A549 (cell line): Measurements from ENCODE around the gene MBD3L5.

ENCODE experiments used
- CTCF ChIP-seq: fragments of >200 bp; sonication (Bioruptor Twin); formaldehyde crosslinking; IDR thresholded peaks from 3 replicates; pipeline ENCODE4 v1.5.1; 2016
- EP300 ChIP-seq, 2 experiments: fragments of >200 bp; sonication (Bioruptor Twin); formaldehyde crosslinking; IDR thresholded peaks; 2 replicates in 1 of 2; 3 replicates in 1 of 2; pipeline ENCODE4 v1.6.1; 2016 to 2017
- KDM1A ChIP-seq: fragments of 200-600 bp; sonication (generic); IDR thresholded peaks from 2 replicates; pipeline ENCODE4 v1.6.1; 2016; ENCODE audit warnings: low read depth, mild to moderate bottlenecking
- MAX ChIP-seq: IDR thresholded peaks from 2 replicates; pipeline ENCODE4 v1.6.1; 2012
- TP53 ChIP-seq: fragments of 250-450 bp; sonication (Bioruptor Pico); IDR thresholded peaks from 2 replicates; pipeline ENCODE4 v1.5.0; 2021; ENCODE audit warnings: mild to moderate bottlenecking, moderate library complexity

- TF ChIP-seq MAX (no peak), TP53 (CRISPR knock-in tag) (no peak), CTCF (no peak), EP300 (IDR thresholded peaks at IDR 0.05) (no peak), KDM1A (no peak)
Observed at GRCh38 chr19:6997679-6998445, 32.5 kb upstream of the MBD3L5 start.
